Stimulated activated CD8-positive, alpha-beta memory T cell treated with anti-CD3 and anti-CD28 coated beads, Interleukin-12 subunit alpha, Interleukin-12 subunit beta, amount 100 ng/mL, for 1 hour (primary cell): ENCODE results near the gene MUC5AC.

ENCODE experiments used
- DNase-seq: peaks from one replicate; pipeline ENCODE4 v3.0.0-alpha.2; 2020; ENCODE audit warnings: low read depth

Gene MUC5AC

GRCh38 chr11:1121813-1122663 lies 35.7 kb upstream of the MUC5AC start:
- DNase-seq, result no peak

GRCh38 chr11:1122664-1123002 lies 35.1 kb upstream of the MUC5AC start:
- no peak for DNase-seq

GRCh38 chr11:1123970-1124369 lies 33.8 kb upstream of the MUC5AC start:
- no peak for DNase-seq

GRCh38 chr11:1125803-1126202 lies 31.9 kb upstream of the MUC5AC start:
- DNase-seq, result no peak

- DNase-seq, result no peak
These were observed 31.2 kb upstream of the MUC5AC start for GRCh38 chr11:1126491-1126926.

GRCh38 chr11:1126935-1127663 lies 30.7 kb upstream of the MUC5AC start:
- no peak for DNase-seq

- no peak for DNase-seq
These were observed 30.0 kb upstream of the MUC5AC start for GRCh38 chr11:1127664-1128162.

GRCh38 chr11:1128311-1129142 lies 29.2 kb upstream of the MUC5AC start:
- DNase-seq, result no peak

GRCh38 chr11:1129143-1129610 lies 28.6 kb upstream of the MUC5AC start:
- DNase-seq, result no peak

GRCh38 chr11:1129611-1130160 lies 28.1 kb upstream of the MUC5AC start:
- no peak for DNase-seq

GRCh38 chr11:1130276-1131032 lies 27.3 kb upstream of the MUC5AC start:
- no peak for DNase-seq

- DNase-seq, result no peak
These were observed 26.5 kb upstream of the MUC5AC start for GRCh38 chr11:1131033-1131911.

- no peak for DNase-seq
These were observed 22.8 kb upstream of the MUC5AC start for GRCh38 chr11:1134848-1135445.

- no peak for DNase-seq
These were observed 19.7 kb upstream of the MUC5AC start for GRCh38 chr11:1138097-1138496.

- DNase-seq, result no peak
These were observed 18.2 kb upstream of the MUC5AC start for GRCh38 chr11:1139441-1140083.

- DNase-seq, result no peak
These were observed 16.9 kb upstream of the MUC5AC start for GRCh38 chr11:1140642-1141490.

GRCh38 chr11:1146365-1146764 lies 11.4 kb upstream of the MUC5AC start:
- DNase-seq, result no peak

GRCh38 chr11:1147792-1148191 lies 10.0 kb upstream of the MUC5AC start:
- DNase-seq, result no peak
